Ammon's horn (tissue), 1 donor: ENCODE measurements around the gene SFTA2.

Experiments used
- DNase-seq: peaks from one replicate; pipeline ENCODE4 v3.0.0-alpha.2; 2016; ENCODE audit warnings: low spot score

SFTA2 gene

GRCh38 chr6:30889921-30890645 lies 41.9 kb downstream of the SFTA2 start:
- DNase-seq = peak; percentile 92

DNA sequence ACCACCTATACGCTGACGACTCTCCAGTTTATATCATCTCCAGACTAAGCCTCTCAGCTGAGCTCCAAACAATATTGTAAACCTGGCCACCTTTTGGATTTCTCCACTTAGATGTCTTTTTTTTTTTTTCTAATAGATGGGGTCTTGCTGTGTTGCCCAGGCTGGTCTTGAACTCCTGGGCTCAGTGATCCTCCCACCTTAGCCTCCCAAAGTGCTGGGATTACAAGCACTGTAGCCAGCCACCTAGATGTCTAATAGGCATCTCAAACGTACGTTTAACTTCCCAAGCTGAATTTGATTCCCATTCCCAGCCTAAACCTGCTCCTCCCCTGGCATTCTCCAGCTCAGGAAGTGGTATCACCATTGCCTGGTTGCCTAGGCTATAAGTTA lies 42.5 kb downstream of the SFTA2 start:
- no peak for DNase-seq

DNA sequence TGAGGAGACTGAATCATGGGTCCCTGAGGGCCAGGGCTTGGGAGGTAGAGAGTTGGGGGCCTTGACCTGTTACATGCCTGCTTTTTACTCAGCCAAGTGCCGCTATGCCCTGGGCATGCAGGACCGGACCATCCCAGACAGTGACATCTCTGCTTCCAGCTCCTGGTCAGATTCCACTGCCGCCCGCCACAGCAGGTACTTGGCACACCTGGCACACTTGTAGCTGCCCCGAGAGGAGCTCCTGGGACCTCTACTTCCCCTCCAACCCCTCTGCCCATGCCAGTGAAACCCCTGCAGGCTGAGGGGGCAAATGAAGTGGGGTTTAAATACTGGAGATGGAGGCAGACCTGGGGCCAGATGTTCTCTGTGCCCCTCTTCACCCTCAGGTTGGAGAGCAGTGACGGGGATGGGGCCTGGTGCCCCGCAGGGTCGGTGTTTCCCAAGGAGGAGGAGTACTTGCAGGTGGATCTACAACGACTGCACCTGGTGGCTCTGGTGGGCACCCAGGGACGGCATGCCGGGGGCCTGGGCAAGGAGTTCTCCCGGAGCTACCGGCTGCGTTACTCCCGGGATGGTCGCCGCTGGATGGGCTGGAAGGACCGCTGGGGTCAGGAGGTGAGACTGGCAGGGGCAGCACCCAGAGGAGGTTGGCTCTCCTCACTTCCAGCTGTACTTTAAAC lies 43.0 kb downstream of the SFTA2 start:
- no peak for DNase-seq

GRCh38 chr6:30887901-30888815 lies 43.8 kb downstream of the SFTA2 start:
- peak; percentile 63 for DNase-seq

GRCh38 chr6:30886897-30887255 lies 45.1 kb downstream of the SFTA2 start:
- no peak for DNase-seq

DNA sequence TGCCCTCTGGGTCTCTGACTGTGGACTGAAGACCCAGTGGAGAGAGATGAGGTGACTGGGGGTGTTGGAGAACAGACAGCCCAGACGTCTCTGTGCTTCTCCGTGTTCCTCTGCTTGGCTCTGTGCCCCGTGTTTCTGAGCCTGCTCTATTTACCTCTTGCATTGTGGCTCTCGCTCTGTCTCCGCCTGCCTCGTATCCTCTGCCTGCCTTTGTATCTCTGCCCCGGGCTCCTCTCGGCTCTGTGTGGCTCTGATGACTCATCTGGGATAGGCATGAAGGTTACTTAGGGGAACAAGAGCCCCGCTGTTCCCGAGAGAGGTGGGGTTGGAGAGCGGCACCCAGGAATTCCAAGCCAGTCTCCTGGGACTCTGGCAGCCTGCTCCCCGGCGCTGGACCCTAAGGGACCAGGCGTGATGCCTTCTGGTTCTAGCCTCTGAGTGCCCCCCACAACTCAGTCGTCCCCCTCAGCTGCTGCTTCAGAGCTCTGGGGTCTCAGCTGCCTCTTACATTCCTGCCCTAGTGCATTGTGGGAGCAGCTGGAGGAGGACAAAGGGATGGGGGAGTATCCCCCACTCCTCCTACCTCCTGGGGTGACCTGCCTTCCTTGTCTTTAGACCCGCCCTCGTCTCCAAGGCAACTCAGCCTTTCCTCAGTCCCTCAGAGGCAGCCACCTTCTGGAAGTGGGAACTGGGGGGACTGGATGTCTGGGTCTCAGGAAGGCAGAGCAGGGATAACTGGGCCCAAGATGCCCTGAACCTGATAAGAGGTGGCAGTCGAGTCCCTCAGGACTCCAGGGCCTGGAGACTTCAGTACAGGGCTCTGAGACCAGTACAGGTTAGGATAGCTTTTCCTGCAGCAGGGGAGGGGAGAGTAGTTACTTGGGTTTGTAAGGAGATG lies 45.7 kb downstream of the SFTA2 start:
- peak; percentile 79 for DNase-seq

DNA sequence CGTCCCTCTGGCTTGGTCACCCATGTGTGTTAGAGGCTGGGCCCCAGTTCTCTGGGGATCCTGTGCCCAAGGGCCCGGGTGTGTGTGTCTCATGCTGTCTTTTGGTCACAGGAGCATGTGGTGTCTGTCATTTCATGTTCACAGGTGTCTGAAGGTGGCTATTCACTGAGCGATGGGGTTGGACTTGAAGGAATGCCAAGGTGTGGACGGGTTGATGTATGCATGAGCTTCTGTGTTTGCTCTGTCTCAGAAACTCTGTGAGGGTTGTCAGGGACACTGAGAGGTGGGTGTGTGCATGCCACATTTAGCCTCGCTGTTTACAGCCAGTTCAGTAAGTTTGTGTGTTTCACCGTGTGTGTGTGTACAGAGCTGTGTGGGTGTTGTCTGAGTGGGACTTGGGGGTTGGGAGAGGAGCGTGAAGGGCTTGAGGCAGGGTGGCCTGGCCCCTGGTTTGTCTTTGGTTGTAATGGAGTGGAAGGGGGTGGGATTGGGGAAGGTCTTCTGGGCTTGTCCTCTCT lies 46.4 kb downstream of the SFTA2 start:
- peak; percentile 71 for DNase-seq

DNA sequence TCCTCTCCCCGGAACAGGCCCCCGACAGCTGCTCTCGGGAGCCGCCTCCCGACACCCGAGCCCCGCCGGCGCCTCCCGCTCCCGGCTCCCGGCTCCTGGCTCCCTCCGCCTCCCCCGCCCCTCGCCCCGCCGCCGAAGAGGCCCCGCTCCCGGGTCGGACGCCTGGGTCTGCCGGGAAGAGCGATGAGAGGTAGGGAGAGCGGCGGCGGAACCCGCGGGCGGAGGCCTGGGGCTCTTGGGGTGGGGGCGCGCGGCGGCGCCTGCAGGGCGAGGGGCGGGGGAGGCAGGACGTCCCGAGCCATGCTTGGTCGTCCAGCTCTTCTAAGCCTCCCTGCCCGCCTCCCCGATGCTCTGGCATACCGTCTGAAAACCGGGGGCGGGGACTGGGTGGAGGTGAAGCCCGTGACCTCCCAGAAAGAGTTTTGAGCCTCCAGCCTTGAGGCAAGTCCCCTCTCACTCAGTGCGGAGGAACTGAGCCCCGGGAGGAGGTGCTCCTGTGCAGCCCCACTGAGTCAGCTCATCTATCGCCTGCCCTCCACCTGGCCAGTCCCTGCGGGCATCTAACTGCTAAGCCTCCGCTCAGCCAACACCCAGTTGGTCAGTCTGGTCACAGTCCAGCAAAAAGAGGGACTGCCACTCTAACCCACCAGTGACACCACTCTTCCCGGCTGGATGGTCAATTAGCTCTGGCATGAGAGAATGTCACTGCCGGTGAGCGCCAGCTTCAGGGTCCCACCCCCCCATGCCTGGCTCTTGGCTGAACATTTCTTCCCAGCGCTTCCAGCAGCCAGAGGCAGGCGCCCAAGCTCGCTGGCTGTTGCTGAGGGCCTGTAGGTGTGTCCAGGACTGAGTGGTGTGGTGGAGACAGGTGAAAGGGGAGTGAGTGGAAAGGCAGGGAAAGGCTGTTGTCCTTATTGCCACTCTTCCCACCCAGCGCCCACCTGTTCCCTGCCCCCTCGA lies 47.2 kb downstream of the SFTA2 start:
- DNase-seq = peak; percentile 67

GRCh38 chr6:30883685-30884520 lies 48.1 kb downstream of the SFTA2 start, which contains the start of gene DDR1:
Gene DDR1 (plus strand): TSS chr6:30884519. CDS start chr6:30888730, 4,211 bp downstream.
- peak; percentile 93 for DNase-seq

DNA sequence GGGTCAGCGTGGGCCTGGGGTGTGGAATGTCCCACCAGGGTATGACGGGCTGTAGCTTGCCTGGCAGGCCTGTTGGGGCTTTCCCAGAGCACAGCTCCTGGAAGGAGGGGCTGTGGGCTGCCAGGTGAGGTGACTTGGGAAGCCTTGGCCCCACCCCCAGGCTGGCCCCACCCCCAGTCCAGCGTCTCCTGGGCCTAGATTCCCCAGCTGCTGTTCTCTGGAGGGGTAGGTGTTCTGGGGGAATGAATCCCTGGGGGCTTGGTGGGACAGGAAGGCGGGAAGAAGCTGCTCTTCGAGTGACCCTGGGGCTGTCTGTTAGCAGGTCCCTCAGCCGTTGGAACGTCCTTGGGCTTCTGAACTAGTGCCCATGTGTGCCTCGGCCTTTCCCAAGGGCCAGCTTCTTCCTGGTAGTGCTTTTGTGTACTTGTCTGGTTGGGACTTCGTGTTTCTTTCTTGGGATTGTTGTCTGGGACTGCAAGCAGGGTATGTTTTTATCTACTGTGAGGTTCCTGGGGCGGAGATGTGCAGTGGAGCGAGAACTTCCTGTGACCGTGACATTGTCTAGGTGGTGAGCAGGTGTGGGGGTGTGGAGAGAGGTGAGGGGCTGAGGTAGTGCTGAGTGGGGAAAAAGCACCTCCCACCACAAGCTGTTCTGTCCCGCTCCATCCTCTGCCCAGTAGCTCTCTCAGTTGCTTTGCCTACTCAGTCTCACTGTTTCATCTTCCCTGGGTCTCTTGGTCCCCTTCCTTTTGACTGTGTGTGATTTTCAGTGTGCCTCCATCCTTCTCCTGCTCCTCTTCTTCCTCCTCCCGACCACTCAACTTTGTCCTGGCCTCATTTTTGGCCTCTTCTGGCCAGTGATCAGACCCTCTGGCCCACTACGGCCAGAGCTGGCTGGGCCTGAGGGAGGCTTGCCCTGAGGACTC lies 48.9 kb downstream of the SFTA2 start:
- no peak for DNase-seq

DNA sequence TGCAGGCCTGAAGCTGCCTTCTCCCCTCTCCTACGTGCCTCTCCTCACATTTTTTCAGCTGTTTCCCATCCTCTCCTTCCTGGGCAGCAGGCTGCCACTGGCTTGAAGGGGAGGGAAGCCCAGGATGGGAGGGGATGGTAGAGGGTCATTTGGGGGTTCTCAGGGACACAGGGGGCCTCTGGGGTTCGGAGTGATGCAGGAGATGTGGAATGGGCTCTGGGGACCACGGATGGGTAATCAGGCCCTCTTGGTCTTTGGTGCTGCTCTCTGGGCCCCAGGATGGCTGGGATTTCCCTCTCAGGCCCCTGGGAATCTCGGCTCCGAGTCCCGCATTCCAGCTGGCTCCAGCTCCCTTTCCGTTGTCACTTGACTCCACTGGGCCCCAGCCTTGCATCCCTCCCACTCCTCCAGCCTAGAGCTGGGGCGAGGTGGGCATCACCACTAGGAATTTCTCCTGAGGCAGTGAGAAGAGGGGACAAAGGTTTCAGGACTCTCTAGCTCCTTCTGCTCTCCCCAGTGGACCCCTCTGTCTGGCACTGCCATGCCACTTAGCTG lies 49.7 kb downstream of the SFTA2 start:
- no peak for DNase-seq

DNA sequence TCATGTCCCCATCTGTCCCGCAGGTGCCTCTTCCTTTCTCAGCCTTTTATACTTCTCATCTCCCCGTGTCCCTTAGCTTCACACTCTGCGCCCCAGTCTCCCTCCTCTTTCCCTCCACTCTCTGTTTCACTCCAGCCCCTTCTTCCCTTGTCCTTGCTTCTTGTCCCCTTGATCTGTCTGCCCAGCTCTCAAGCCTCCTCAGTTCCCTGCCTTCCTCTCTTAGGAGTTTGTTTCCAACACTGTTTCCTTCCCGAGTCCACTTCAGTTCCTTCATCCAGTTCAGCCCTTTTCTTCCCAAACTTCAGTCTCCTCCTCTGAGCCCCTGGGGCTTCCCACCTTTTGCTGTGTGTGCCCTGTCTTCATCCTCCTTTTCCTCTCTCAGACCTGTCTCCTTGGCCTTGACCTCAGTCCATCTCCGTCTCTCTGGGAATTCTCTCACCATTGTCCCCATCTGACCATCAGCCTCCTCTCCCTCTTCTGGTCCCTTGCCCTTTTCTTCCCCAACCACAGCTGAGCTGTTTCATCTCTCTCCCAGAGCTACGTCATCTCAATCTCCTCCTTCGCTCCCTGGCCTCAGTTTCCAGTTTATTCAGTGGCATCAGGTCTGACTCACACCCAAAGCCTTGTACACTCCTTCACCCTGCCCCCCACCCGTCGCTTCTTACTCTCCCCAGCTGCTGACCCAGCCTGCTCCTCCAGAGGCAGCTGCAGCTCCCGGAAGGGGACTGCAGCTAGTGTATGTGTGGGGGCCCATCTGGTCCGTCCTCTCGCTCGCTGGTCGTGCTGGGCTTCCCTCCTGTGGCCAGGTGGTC lies 50.4 kb downstream of the SFTA2 start:
- DNase-seq = peak; percentile 52
